Measurements from ENCODE around the gene JMY.
"Not testable (repeated sequence)": the region's sequence is repeated elsewhere in the genome, so short reads cannot be mapped to it uniquely, and the experiment has no call there.

Gene JMY

GRCh38 chr5:79236970-79237739 is 1.2 kb downstream of the JMY start:
- DNase-seq, result peak in 1 of 2 experiments; percentile 15

GRCh38 chr5:79237740-79238560 is 2.0 kb downstream of the JMY start:
- DNase-seq, result no peak

GRCh38 chr5:79240561-79240960 is 4.6 kb downstream of the JMY start:
- DNase-seq, result no peak

GRCh38 chr5:79241535-79241979 is 5.6 kb downstream of the JMY start:
- DNase-seq, result no peak

- no peak for DNase-seq
Measured at GRCh38 chr5:79242242-79243039, 6.5 kb downstream of the JMY start.

- no peak for DNase-seq
Measured at GRCh38 chr5:79243224-79243623, 7.3 kb downstream of the JMY start.

- DNase-seq, result not testable (repeated sequence)
Measured at GRCh38 chr5:79254067-79254466, 18.1 kb downstream of the JMY start.

GRCh38 chr5:79255786-79256557 is 20.0 kb downstream of the JMY start:
- peak in 1 of 2 experiments; percentile 57 for DNase-seq

GRCh38 chr5:79256563-79256962 is 20.6 kb downstream of the JMY start:
- DNase-seq, result no peak

GRCh38 chr5:79257314-79257713 is 21.4 kb downstream of the JMY start:
- no peak for DNase-seq

GRCh38 chr5:79258801-79259200 is 22.9 kb downstream of the JMY start:
- DNase-seq, result no peak

- DNase-seq, result no peak
Measured at GRCh38 chr5:79259383-79259782, 23.5 kb downstream of the JMY start.

GRCh38 chr5:79259810-79260209 is 23.9 kb downstream of the JMY start:
- no peak for DNase-seq

GRCh38 chr5:79261897-79262296 is 26.0 kb downstream of the JMY start:
- DNase-seq, result no peak

GRCh38 chr5:79263290-79263689 is 27.4 kb downstream of the JMY start:
- DNase-seq, result no peak

GRCh38 chr5:79267180-79267579 is 31.2 kb downstream of the JMY start:
- no peak for DNase-seq

GRCh38 chr5:79269733-79270166 is 33.8 kb downstream of the JMY start:
- no peak for DNase-seq

- no peak for DNase-seq
Measured at GRCh38 chr5:79273341-79273740, 37.4 kb downstream of the JMY start.

- no peak for DNase-seq
Measured at GRCh38 chr5:79284846-79285245, 48.9 kb downstream of the JMY start.

GRCh38 chr5:79285285-79285684 is 49.4 kb downstream of the JMY start:
- DNase-seq, result no peak

GRCh38 chr5:79285833-79286232 is 49.9 kb downstream of the JMY start:
- DNase-seq, result no peak

- no peak for DNase-seq
Measured at GRCh38 chr5:79287380-79287779, 51.4 kb downstream of the JMY start.

Measured in NCI-H446 (cell line).